Measurements from ENCODE around the gene PDZD4. TPM values are rescaled to one million over a fixed set of nuclear protein-coding genes. Genes with fewer than 3 reads are reported as not detected.

PDZD4 gene
- total and polyA plus RNA-seq, 2 donors from 2014 or later, result 4.7 to 7.0 TPM

- intact Hi-C loops (cut with DNase I), result no loop called here
- Histone ChIP-seq H3K27ac (ENCODE audit: low read depth in 2 of 2, low read length in 2 of 2) (no peak overlapping the region), H3K4me1 (ENCODE audit: control insufficient read depth in 2 of 3, insufficient read depth in 2 of 3, low read depth in 1 of 3, low read length in 3 of 3) (no peaks in the 10 kb centered on the region), H3K9ac (ENCODE audit: low read length in 3 of 3) (no peak overlapping the region), H3K9me3 (ENCODE audit: control insufficient read depth in 2 of 3, insufficient read depth in 1 of 3, low read length in 3 of 3) (no peaks in the 10 kb centered on the region), H3K4me3 (ENCODE audit: low read length in 3 of 3) (no peak overlapping the region), H3K27me3 (ENCODE audit: control insufficient read depth, insufficient read depth, low read length) (no peaks in the 10 kb centered on the region), H3K36me3 (ENCODE audit: control insufficient read depth in 2 of 3, insufficient read depth in 3 of 3, low read length in 3 of 3) (no peaks in the 10 kb centered on the region)
- no peak for TF ChIP-seq CTCF (IDR thresholded peaks at IDR 0.05; ENCODE audit: borderline replicate concordance, extremely low read depth, insufficient read depth)
- FAIRE-seq (no peak), DNase-seq (peak in 1 of 5 donors; percentile 70)
Measured at GRCh38 chrX:153864561-153865320, 34.4 kb upstream of the PDZD4 start.

- Histone ChIP-seq H3K9ac (ENCODE audit: low read length in 3 of 3) (no peak overlapping the region), H3K4me3 (ENCODE audit: low read length in 3 of 3) (no peak overlapping the region), H3K9me3 (ENCODE audit: control insufficient read depth in 2 of 3, insufficient read depth in 1 of 3, low read length in 3 of 3) (no peaks in the 10 kb centered on the region), H3K27ac (ENCODE audit: low read depth in 2 of 2, low read length in 2 of 2) (no peak overlapping the region), H3K4me1 (ENCODE audit: control insufficient read depth in 2 of 3, insufficient read depth in 2 of 3, low read depth in 1 of 3, low read length in 3 of 3) (no peaks in the 10 kb centered on the region), H3K27me3 (ENCODE audit: control insufficient read depth, insufficient read depth, low read length) (no peaks in the 10 kb centered on the region), H3K36me3 (ENCODE audit: control insufficient read depth in 2 of 3, insufficient read depth in 3 of 3, low read length in 3 of 3) (no peaks in the 10 kb centered on the region)
- intact Hi-C loops (cut with DNase I), result no loop called here
- no peak for FAIRE-seq
- peak in 1 of 5 donors; percentile 24 for DNase-seq
- no peak for TF ChIP-seq CTCF (IDR thresholded peaks at IDR 0.05; ENCODE audit: borderline replicate concordance, extremely low read depth, insufficient read depth)
Measured at GRCh38 chrX:153864101-153864500, 33.8 kb upstream of the PDZD4 start.

- Histone ChIP-seq H3K9me3 (ENCODE audit: control insufficient read depth in 2 of 3, insufficient read depth in 1 of 3, low read length in 3 of 3) (no peaks in the 10 kb centered on the region), H3K9ac (ENCODE audit: low read length in 3 of 3) (no peak overlapping the region), H3K4me3 (ENCODE audit: low read length in 3 of 3) (no peak overlapping the region), H3K27me3 (ENCODE audit: control insufficient read depth, insufficient read depth, low read length) (no peaks in the 10 kb centered on the region), H3K4me1 (ENCODE audit: control insufficient read depth in 2 of 3, insufficient read depth in 2 of 3, low read depth in 1 of 3, low read length in 3 of 3) (no peaks in the 10 kb centered on the region), H3K36me3 (ENCODE audit: control insufficient read depth in 2 of 3, insufficient read depth in 3 of 3, low read length in 3 of 3) (no peaks in the 10 kb centered on the region), H3K27ac (ENCODE audit: low read depth in 2 of 2, low read length in 2 of 2) (no peak overlapping the region)
- no peak for DNase-seq
- FAIRE-seq, result no peak
- no peak for TF ChIP-seq CTCF (IDR thresholded peaks at IDR 0.05; ENCODE audit: borderline replicate concordance, extremely low read depth, insufficient read depth)
- intact Hi-C loops (cut with DNase I), result no loop called here
Measured at GRCh38 chrX:153863251-153863991, 33.1 kb upstream of the PDZD4 start.
